Small intestine (tissue), 7 donors: ENCODE measurements around the gene NEUROD4. TPM values are rescaled to one million over a fixed set of nuclear protein-coding genes. Genes with fewer than 3 reads are reported as not detected.
A peak's percentile ranks its signal among the peaks of the same experiment; 100 is the strongest.

Source experiments
- DNase-seq, 2 donors: peaks; one replicate each; pipeline versions ENCODE4 v3.0.0 to v3.0.0-alpha.2; 2013
- FAIRE-seq: peaks from 2 replicates; lab custom pipeline; 2012; peaks lifted over from hg19 to GRCh38; lab: Jason Lieb, UNC
- H3K27ac ChIP-seq, 3 donors: one replicate each; pipeline ENCODE4 v1.5.1; 2013; ENCODE audit warnings: low read length in 2 of 3, mild to moderate bottlenecking in 2 of 3, control low read depth in 1 of 3, inconsistent platforms in 1 of 3, low read depth in 1 of 3, moderate library complexity in 1 of 3
- H3K27me3 ChIP-seq, 3 donors: one replicate each; pipeline ENCODE4 v1.6.1; 2013; ENCODE audit warnings: low read length in 3 of 3, inconsistent platforms in 1 of 3; ENCODE audit not compliant: control insufficient read depth in 3 of 3, insufficient read depth in 3 of 3
- H3K36me3 ChIP-seq, 3 donors: one replicate each; pipeline ENCODE4 v1.6.1; 2013; ENCODE audit warnings: low read length in 3 of 3, inconsistent platforms in 1 of 3, low read depth in 1 of 3, mild to moderate bottlenecking in 1 of 3, moderate library complexity in 1 of 3; ENCODE audit not compliant: control insufficient read depth in 3 of 3, insufficient read depth in 2 of 3
- H3K4me1 ChIP-seq, 3 donors: one replicate each; pipeline ENCODE4 v1.6.1; 2013; ENCODE audit warnings: low read length in 2 of 3, inconsistent platforms in 1 of 3, low read depth in 1 of 3, mild to moderate bottlenecking in 1 of 3, moderate library complexity in 1 of 3; ENCODE audit not compliant: control insufficient read depth in 3 of 3, insufficient read depth in 2 of 3
- H3K4me3 ChIP-seq, 3 donors: one replicate each; pipeline ENCODE4 v1.5.1; 2013; ENCODE audit warnings: low read length in 3 of 3, control low read depth in 1 of 3, inconsistent platforms in 1 of 3, low read depth in 1 of 3, mild to moderate bottlenecking in 1 of 3, moderate library complexity in 1 of 3
- H3K9me3 ChIP-seq, 2 donors: one replicate each; pipeline ENCODE4 v1.6.1; 2013; ENCODE audit warnings: low read depth in 1 of 2, low read length in 1 of 2; ENCODE audit not compliant: control insufficient read depth in 2 of 2, insufficient read depth in 1 of 2
- WGBS, 3 donors: extraction: QIAGEN DNeasy Blood & Tissue Kit; methylation state at CpG; one replicate each; pipeline ENCODE4 v1.1.7; 2013; 5-methylcytosine and 5-hydroxymethylcytosine counted together
- polyA plus RNA-seq, 4 donors: library from polyadenylated mRNA; stranded (reverse) in 3 of 4; unstranded in 1 of 4; fragments of 200-250 nt in 3 of 4; fragments of 120-200 nt in 1 of 4; gene quantifications; one replicate each; pipeline versions ENCODE4 v1.2.1 to v1.2.3, GENCODE V29; 2013
- donor health status: healthy with polysubstance abuse.
- donor health status: control.
- donor health status: control.
- donor health status: Bipolar disorder and iron deficiency.
- donor health status: healthy.

Gene NEUROD4
- polyA plus RNA-seq, 4 donors, result not detected

GRCh38 chr12:55073043-55074022 is 53.6 kb downstream of the NEUROD4 start:
- Histone ChIP-seq H3K36me3 (no peaks in the 10 kb centered on the region), H3K4me3 (no peak overlapping the region), H3K9me3 (no peaks in the 10 kb centered on the region), H3K27me3 (no peaks in the 10 kb centered on the region), H3K27ac (no peak overlapping the region), H3K4me1 (no peaks in the 10 kb centered on the region)
- peak; percentile 77 for FAIRE-seq
- peak; percentile 63 to 71 for DNase-seq
- WGBS, 3 donors, result 28 to 35% (median 34%) methylated on average over 8 of the region's 8 CpGs

- no peaks in the 10 kb centered on the region for H3K27me3 ChIP-seq
- H3K9me3 ChIP-seq, result no peaks in the 10 kb centered on the region
- FAIRE-seq (no peak), DNase-seq (no peak)
- WGBS, 3 donors, result 22 to 36% (median 29%) methylated on average over 3 of the region's 3 CpGs
- no peaks in the 10 kb centered on the region for H3K36me3 ChIP-seq
- no peak overlapping the region for H3K4me3 ChIP-seq
- H3K4me1 ChIP-seq, result no peaks in the 10 kb centered on the region
- H3K27ac ChIP-seq, result no peak overlapping the region
Measured at GRCh38 chr12:55074806-55075205, 55.0 kb downstream of the NEUROD4 start.

Other genes with a start within 250 kb of the NEUROD4 start
- not detected for gene MUCL1, start 165.5 kb upstream of the NEUROD4 start, polyA plus RNA-seq
- 1 to 10 TPM in 2 of 4 donors, under 1 TPM in 2; 0.45 to 1.6 (median 0.97) TPM for gene TESPA1, start 35.2 kb upstream of the NEUROD4 start, polyA plus RNA-seq
- gene OR9K2, start 106.4 kb downstream of the NEUROD4 start, polyA plus RNA-seq, result under 1 TPM in 1 of 4 donors, not detected in 3; 0.01 TPM
- gene OR10A7, start 201.1 kb downstream of the NEUROD4 start, polyA plus RNA-seq, result not detected
- not detected for gene OR6C74, start 224.6 kb downstream of the NEUROD4 start, polyA plus RNA-seq